Esophagus muscularis mucosa (tissue), 4 donors: ENCODE data around the gene LYPD3.

Experiments used
- CTCF ChIP-seq, 3 experiments: fragments of 200-600 bp in 2 of 3; fragments of 450-650 bp in 1 of 3; sonication (generic) in 2 of 3; IDR thresholded peaks; one replicate each; pipeline ENCODE4 v1.5.1; 2017 to 2019; ENCODE audit warnings: antibody characterized with exemption in 3 of 3, mild to moderate bottlenecking in 2 of 3, moderate library complexity in 1 of 3
- EP300 ChIP-seq: sonication (generic); formaldehyde crosslinking; IDR thresholded peaks from one replicate; pipeline ENCODE4 v1.6.1; 2017; ENCODE audit warnings: antibody characterized with exemption
- POLR2AphosphoS5 ChIP-seq, 2 donors: sonication (generic); formaldehyde crosslinking; IDR thresholded peaks; one replicate each; pipeline ENCODE4 v1.6.1; 2017; ENCODE audit warnings: antibody characterized with exemption in 2 of 2

- TF ChIP-seq CTCF (IDR thresholded peaks at IDR 0.05): no peak
- TF ChIP-seq EP300: no peak
- TF ChIP-seq POLR2AphosphoS5 (IDR thresholded peaks at IDR 0.05): no peak
Measured at GRCh38 chr19:43505186-43505456, 39.7 kb upstream of the LYPD3 start.
